Loucy (cell line): ENCODE data around the gene NHSL2.

Source experiments
- H2AFZ ChIP-seq: fragments of 200-600 bp; sonication (generic); 2 replicates; pipeline ENCODE4 v1.6.0; 2016; ENCODE audit warnings: antibody characterized with exemption, mild to moderate bottlenecking, low read length, moderate library complexity
- H3F3A ChIP-seq: fragments of 200-600 bp; 2 replicates; pipeline ENCODE4 v1.6.0; 2016; ENCODE audit warnings: antibody characterized with exemption, low read depth, mild to moderate bottlenecking
- H3K27me3 ChIP-seq: fragments of 200-600 bp; sonication (generic); 2 replicates; pipeline ENCODE4 v1.6.1; 2014; ENCODE audit warnings: low read length, mild to moderate bottlenecking; ENCODE audit not compliant: insufficient read depth, poor library complexity, severe bottlenecking
- H3K36me3 ChIP-seq: fragments of 200-600 bp; sonication (generic); 2 replicates; pipeline ENCODE4 v1.6.1; 2016; ENCODE audit warnings: low read length; ENCODE audit not compliant: insufficient read depth
- H3K4me1 ChIP-seq: fragments of 200-600 bp; sonication (generic); 2 replicates; pipeline ENCODE4 v1.5.1; 2014; ENCODE audit warnings: low read length, mild to moderate bottlenecking; ENCODE audit not compliant: insufficient read depth, poor library complexity, severe bottlenecking
- H3K4me2 ChIP-seq: fragments of 200-600 bp; sonication (generic); 2 replicates; pipeline ENCODE4 v1.6.0; 2014; ENCODE audit warnings: antibody characterized with exemption, low read length, low read depth, mild to moderate bottlenecking; ENCODE audit not compliant: poor library complexity, severe bottlenecking
- H3K4me3 ChIP-seq: fragments of 200-600 bp; sonication (generic); 2 replicates; pipeline ENCODE4 v1.5.1; 2014; ENCODE audit warnings: low read length, mild to moderate bottlenecking, mixed read lengths; ENCODE audit not compliant: poor library complexity, severe bottlenecking
- H3K79me2 ChIP-seq: fragments of 200-600 bp; sonication (generic); 2 replicates; pipeline ENCODE4 v1.6.1; 2014; ENCODE audit warnings: low read length; ENCODE audit not compliant: insufficient read depth
- H3K9ac ChIP-seq: fragments of 200-600 bp; sonication (generic); 2 replicates; pipeline ENCODE4 v1.6.0; 2014; ENCODE audit warnings: mild to moderate bottlenecking, low read depth, low read length, moderate library complexity; ENCODE audit not compliant: poor library complexity, severe bottlenecking
- H3K9me2 ChIP-seq: fragments of 200-600 bp; sonication (generic); replicated peaks from 2 replicates; pipeline ENCODE4 v1.6.1; 2016; ENCODE audit warnings: low read depth, low read length, mixed read lengths
- H3K9me3 ChIP-seq: fragments of 200-600 bp; sonication (generic); 2 replicates; pipeline ENCODE4 v1.6.1; 2014; ENCODE audit warnings: mild to moderate bottlenecking, antibody characterized with exemption, low read length, low read depth; ENCODE audit not compliant: insufficient read depth
- H4K20me1 ChIP-seq: fragments of 200-600 bp; sonication (generic); 2 replicates; pipeline ENCODE4 v1.6.0; 2014; ENCODE audit warnings: antibody characterized with exemption, low read length, mild to moderate bottlenecking; ENCODE audit not compliant: insufficient read depth, poor library complexity, severe bottlenecking
- CTCF ChIP-seq: fragments of 200-600 bp; sonication (generic); conservative IDR thresholded peaks from 2 replicates; pipeline ENCODE4 v1.5.1; 2014; ENCODE audit warnings: mild to moderate bottlenecking, antibody characterized with exemption, low read length
- EZH2phosphoT487 ChIP-seq: fragments of 200-600 bp; IDR thresholded peaks from 2 replicates; pipeline ENCODE4 v1.6.1; 2018; ENCODE audit warnings: antibody characterized with exemption, mild to moderate bottlenecking, moderate library complexity, borderline replicate concordance

Gene NHSL2

DNA sequence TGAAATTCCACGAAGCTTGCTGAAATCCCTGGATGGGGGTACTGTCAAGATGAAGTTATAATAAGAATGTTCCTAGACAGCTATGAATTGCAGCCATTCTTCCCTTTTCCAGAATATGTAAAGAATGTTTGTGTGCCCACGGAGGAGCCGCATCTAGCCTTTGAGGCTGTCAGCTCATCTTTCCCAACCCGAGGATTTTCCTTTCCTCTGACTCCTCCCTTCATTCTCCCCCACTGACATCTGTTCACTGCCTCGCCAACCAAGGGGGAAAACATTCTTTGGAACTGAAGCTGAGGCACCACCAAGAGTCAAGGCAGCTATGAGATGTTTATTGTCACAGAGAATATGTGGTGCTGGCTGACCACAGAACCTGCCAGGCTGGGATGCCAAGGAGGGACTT lies 8.8 kb downstream of the NHSL2 start:
- no peak overlapping the region for H3K9ac ChIP-seq
- H3K4me1 ChIP-seq = no peaks in the 10 kb centered on the region
- no peak overlapping the region for H3K4me3 ChIP-seq
- no peak overlapping the region for H3K4me2 ChIP-seq
- no peaks in the 10 kb centered on the region for H3K27me3 ChIP-seq
- no peak for TF ChIP-seq EZH2phosphoT487
- TF ChIP-seq CTCF = no peak
- no peaks in the 10 kb centered on the region for H3K36me3 ChIP-seq
- H4K20me1 ChIP-seq = no peaks in the 10 kb centered on the region
- no peaks in the 10 kb centered on the region for H3K79me2 ChIP-seq
- no peaks in the 10 kb centered on the region for H3F3A ChIP-seq
- H3K9me3 ChIP-seq = no peaks in the 10 kb centered on the region
- H2AFZ ChIP-seq = no peak overlapping the region
- H3K9me2 ChIP-seq = no peaks in the 10 kb centered on the region

- no peak for TF ChIP-seq CTCF
- TF ChIP-seq EZH2phosphoT487 = no peak
Observed at GRCh38 chrX:71919886-71920285, 9.2 kb downstream of the NHSL2 start.

GRCh38 chrX:71922686-71923085 lies 12.0 kb downstream of the NHSL2 start:
- no peaks in the 10 kb centered on the region for H4K20me1 ChIP-seq
- H3K9ac ChIP-seq = no peak overlapping the region
- H3K36me3 ChIP-seq = no peaks in the 10 kb centered on the region
- H3F3A ChIP-seq = no peaks in the 10 kb centered on the region
- no peak overlapping the region for H3K4me3 ChIP-seq
- no peak overlapping the region for H3K4me2 ChIP-seq
- no peaks in the 10 kb centered on the region for H3K27me3 ChIP-seq
- H3K9me2 ChIP-seq = no peaks in the 10 kb centered on the region
- TF ChIP-seq CTCF (no peak), EZH2phosphoT487 (no peak)
- no peak overlapping the region for H2AFZ ChIP-seq
- H3K9me3 ChIP-seq = no peaks in the 10 kb centered on the region
- H3K4me1 ChIP-seq = no peaks in the 10 kb centered on the region
- H3K79me2 ChIP-seq = no peaks in the 10 kb centered on the region

More at GRCh38 chrX:71919886-71920285, 9.2 kb downstream of the NHSL2 start:
- Histone ChIP-seq H3K79me2 (no peaks in the 10 kb centered on the region), H3K9me2 (no peaks in the 10 kb centered on the region), H3K4me2 (no peak overlapping the region), H3K4me3 (no peak overlapping the region), H4K20me1 (no peaks in the 10 kb centered on the region), H3K9ac (no peak overlapping the region), H3K27me3 (no peaks in the 10 kb centered on the region), H3F3A (no peaks in the 10 kb centered on the region), H3K4me1 (no peaks in the 10 kb centered on the region), H2AFZ (no peak overlapping the region), H3K36me3 (no peaks in the 10 kb centered on the region), H3K9me3 (no peaks in the 10 kb centered on the region)
